Keratinocyte (primary cell): ENCODE results near the gene VAC14. TPM values are rescaled to one million over a fixed set of nuclear protein-coding genes. Genes with fewer than 3 reads are reported as not detected.

ENCODE experiments used
- DNase-seq: peaks from one replicate; pipeline ENCODE4 v3.0.0-alpha.2; 2011; ENCODE audit warnings: low read depth, missing footprints, low spot score
- FAIRE-seq: peaks from 2 replicates; lab custom pipeline; 2011; peaks lifted over from hg19 to GRCh38; lab: Jason Lieb, UNC
- H2AFZ ChIP-seq: 2 replicates; pipeline ENCODE4 v1.6.0; 2012; ENCODE audit warnings: low read length, control low read depth, inconsistent platforms; ENCODE audit not compliant: control insufficient read depth
- H3K27ac ChIP-seq: 2 replicates; pipeline ENCODE4 v1.5.1; 2011; ENCODE audit warnings: low read length; ENCODE audit not compliant: control insufficient read depth, insufficient read depth
- H3K27me3 ChIP-seq: 3 replicates; pipeline ENCODE4 v1.6.0; 2011; ENCODE audit warnings: low read length; ENCODE audit not compliant: control insufficient read depth, insufficient read depth; ENCODE audit errors: extremely low read depth
- H3K36me3 ChIP-seq, 2 experiments: 2 replicates in 1 of 2; 3 replicates in 1 of 2; pipeline ENCODE4 v1.5.1; 2011; ENCODE audit warnings: low read length in 2 of 2, mild to moderate bottlenecking in 1 of 2; ENCODE audit not compliant: control insufficient read depth in 2 of 2, insufficient read depth in 2 of 2; ENCODE audit errors: extremely low read depth in 1 of 2
- H3K4me1 ChIP-seq: 3 replicates; pipeline ENCODE4 v1.5.1; 2011; ENCODE audit warnings: low read length; ENCODE audit not compliant: control insufficient read depth, insufficient read depth; ENCODE audit errors: extremely low read depth
- H3K4me2 ChIP-seq: 3 replicates; pipeline ENCODE4 v1.6.0; 2011; ENCODE audit warnings: low read depth, low read length; ENCODE audit not compliant: control insufficient read depth, insufficient read depth; ENCODE audit errors: extremely low read depth
- H3K4me3 ChIP-seq, 3 experiments: fragments of 200-600 bp in 1 of 3; sonication (generic) in 1 of 3; 2 replicates in 2 of 3; 3 replicates in 1 of 3; pipeline ENCODE4 v1.5.1; 2011 to 2016; ENCODE audit warnings: low read length in 3 of 3, mild to moderate bottlenecking in 3 of 3, control low read depth in 2 of 3, inconsistent platforms in 1 of 3, low read depth in 1 of 3, mixed read lengths in 1 of 3, mixed run types in 1 of 3, moderate library complexity in 1 of 3; ENCODE audit not compliant: control insufficient read depth in 2 of 3, insufficient read depth in 2 of 3; ENCODE audit errors: extremely low read depth in 1 of 3
- H3K79me2 ChIP-seq: 2 replicates; pipeline ENCODE4 v1.6.0; 2012; ENCODE audit warnings: low read length; ENCODE audit not compliant: control insufficient read depth, insufficient read depth
- H3K9ac ChIP-seq: 3 replicates; pipeline ENCODE4 v1.6.0; 2011; ENCODE audit warnings: low read length; ENCODE audit not compliant: control insufficient read depth, insufficient read depth; ENCODE audit errors: extremely low read depth
- H3K9me1 ChIP-seq: 3 replicates; pipeline ENCODE4 v1.6.0; 2011; ENCODE audit warnings: low read length; ENCODE audit not compliant: control insufficient read depth, insufficient read depth; ENCODE audit errors: extremely low read depth
- H3K9me3 ChIP-seq: 2 replicates; pipeline ENCODE4 v1.5.1; 2012; ENCODE audit warnings: low read depth, low read length; ENCODE audit not compliant: control insufficient read depth
- H4K20me1 ChIP-seq: 3 replicates; pipeline ENCODE4 v1.6.0; 2011; ENCODE audit warnings: low read length; ENCODE audit not compliant: control insufficient read depth, insufficient read depth; ENCODE audit errors: extremely low read depth
- CTCF ChIP-seq, 3 experiments: IDR thresholded peaks in 1 of 3; conservative IDR thresholded peaks in 1 of 3; optimal IDR thresholded peaks in 1 of 3; 2 replicates in 2 of 3; 3 replicates in 1 of 3; pipeline versions ENCODE3 to v1.5.1; 2011; ENCODE audit warnings: low read length in 3 of 3, mild to moderate bottlenecking in 3 of 3, moderate library complexity in 2 of 3, control low read depth in 1 of 3, inconsistent platforms in 1 of 3; ENCODE audit not compliant: insufficient read depth in 2 of 3; ENCODE audit errors: extremely low read depth in 1 of 3
- EZH2 ChIP-seq: IDR thresholded peaks from one replicate; pipeline ENCODE4 v1.6.1; 2012; ENCODE audit warnings: inconsistent platforms, mild to moderate bottlenecking, low read length, moderate library complexity
- dilution Hi-C: fragments of 300-500 bp; cut with MboI; formaldehyde crosslinking; loops from one replicate; pipeline ENCODE4 v1.7.0; 2020; ENCODE audit warnings: low sequenced_read_pairs; ENCODE audit not compliant: extremely low pct_ligation_motif_present
- polyA plus RNA-seq, 5 experiments: library from polyadenylated mRNA; depleted of rRNA in 3 of 5; stranded (reverse) in 3 of 5; stranded (forward) in 1 of 5; unstranded in 1 of 5; fragments of >200 nt; gene quantifications; 1 replicate in 1 of 5; 2 replicates in 3 of 5; 3 replicates in 1 of 5; pipeline versions ENCODE4 v1.2.1 to v1.2.3, GENCODE V29; 2011 to 2012; ENCODE audit warnings: missing spikeins in 2 of 5, low read depth in 1 of 5, low replicate concordance in 1 of 5

VAC14 gene
- polyA plus RNA-seq, 1 donor (not counting 4 experiments of a cell fraction or from before 2014, with no cell fraction given), result 15.9 TPM

DNA sequence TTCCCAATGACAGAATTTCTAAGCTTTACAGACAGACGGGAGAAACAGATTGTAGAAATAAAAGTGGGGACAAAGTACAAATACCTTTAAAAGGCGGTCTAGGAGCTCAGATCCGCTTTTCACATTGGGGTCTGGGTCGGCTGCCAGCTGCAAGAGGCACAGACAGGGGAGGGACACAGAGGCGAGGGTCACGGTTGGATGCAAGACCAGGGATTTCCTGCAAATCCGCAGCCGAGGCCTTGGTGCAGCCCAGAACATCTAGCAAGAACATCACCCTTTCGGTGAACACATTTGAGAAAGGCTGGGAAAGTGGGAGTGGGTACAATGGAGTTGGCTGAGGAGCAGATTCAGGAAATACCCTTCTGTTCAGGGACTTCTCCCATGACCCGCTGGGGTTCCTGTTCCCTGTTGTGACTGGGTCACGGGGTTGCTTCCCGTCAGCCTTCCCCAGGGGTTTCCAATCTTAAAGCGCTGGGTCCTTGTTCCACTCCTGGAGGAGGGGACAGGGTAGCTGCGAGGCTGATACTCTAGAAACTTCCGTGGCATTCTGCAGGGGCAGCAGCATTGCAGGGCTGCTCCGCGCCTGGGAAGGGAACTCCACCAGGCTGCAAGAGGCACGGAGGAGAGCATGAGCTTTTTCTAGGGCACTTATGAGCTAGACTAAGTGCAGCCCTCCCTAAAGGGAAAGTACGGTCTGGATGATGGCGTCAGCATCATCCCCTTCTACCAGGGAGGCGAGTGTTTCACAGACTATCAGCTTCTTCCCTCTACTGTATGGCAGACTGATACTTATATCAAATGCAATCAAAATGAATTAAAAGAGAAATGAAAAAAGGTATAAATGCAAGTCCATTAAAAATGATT is 16.0 kb downstream of the VAC14 start:
- H3K4me3 ChIP-seq, result no peak overlapping the region
- no peak for DNase-seq
- peaks cover 4% of the 10 kb centered on the region for H3K79me2 ChIP-seq
- H3K27me3 ChIP-seq, result no peaks in the 10 kb centered on the region
- TF ChIP-seq EZH2, result no peak
- no peak for TF ChIP-seq CTCF (optimal IDR thresholded peaks at IDR 0.05 in 1 of 3, IDR thresholded peaks at IDR 0.05 in 1 of 3, conservative IDR thresholded peaks at IDR 0.05 in 1 of 3; ENCODE audit: extremely low read depth in 1 of 3, insufficient read depth in 2 of 3, low read length in 3 of 3)
- H3K9me3 ChIP-seq, result no peaks in the 10 kb centered on the region
- H3K36me3 ChIP-seq, result peaks cover 33 to 44% of the 10 kb centered on the region in 2 experiments
- H3K9ac ChIP-seq, result no peak overlapping the region
- H3K27ac ChIP-seq, result no peak overlapping the region
- no peak overlapping the region for H3K4me2 ChIP-seq
- peaks cover 5% of the 10 kb centered on the region for H4K20me1 ChIP-seq
- peaks cover 3% of the 10 kb centered on the region for H3K9me1 ChIP-seq
- dilution Hi-C loops, result no loop called here
- FAIRE-seq, result no peak
- H2AFZ ChIP-seq, result no peak overlapping the region
- H3K4me1 ChIP-seq, result no peaks in the 10 kb centered on the region

DNA sequence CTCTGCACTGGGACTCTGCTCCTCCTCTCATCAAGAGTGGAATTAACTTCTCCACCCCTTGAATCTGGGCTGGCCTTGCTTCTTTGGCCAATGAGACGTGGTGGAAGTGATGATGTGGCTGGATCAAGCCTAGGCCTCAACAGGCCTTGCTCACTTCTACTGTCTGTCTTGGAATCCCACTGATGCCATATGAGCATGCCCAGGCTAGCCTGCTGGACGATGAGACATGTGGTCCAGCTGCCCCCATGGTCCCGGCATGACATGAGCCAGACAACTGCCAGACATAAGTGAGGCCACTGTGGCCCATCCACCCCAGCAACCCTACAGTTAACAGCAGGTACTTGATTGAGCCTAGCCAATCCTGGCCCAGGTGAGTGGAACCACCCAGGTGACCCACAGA is 18.7 kb downstream of the VAC14 start:
- peaks cover 33 to 48% of the 10 kb centered on the region in 2 experiments for H3K36me3 ChIP-seq
- DNase-seq, result no peak
- H3K79me2 ChIP-seq, result no peaks in the 10 kb centered on the region
- H3K9me1 ChIP-seq, result no peaks in the 10 kb centered on the region
- no peak for TF ChIP-seq CTCF (optimal IDR thresholded peaks at IDR 0.05 in 1 of 3, IDR thresholded peaks at IDR 0.05 in 1 of 3, conservative IDR thresholded peaks at IDR 0.05 in 1 of 3; ENCODE audit: extremely low read depth in 1 of 3, insufficient read depth in 2 of 3, low read length in 3 of 3)
- no peak for TF ChIP-seq EZH2
- H3K27me3 ChIP-seq, result no peaks in the 10 kb centered on the region
- no peak overlapping the region for H2AFZ ChIP-seq
- no peaks in the 10 kb centered on the region for H3K4me1 ChIP-seq
- no peak overlapping the region for H3K27ac ChIP-seq
- no peaks in the 10 kb centered on the region for H3K9me3 ChIP-seq
- no peak for FAIRE-seq
- H3K4me2 ChIP-seq, result no peak overlapping the region
- H3K4me3 ChIP-seq, result no peak overlapping the region
- peaks cover 4% of the 10 kb centered on the region for H4K20me1 ChIP-seq
- dilution Hi-C loops, result no loop called here
- no peak overlapping the region for H3K9ac ChIP-seq
